ENCODE results near the gene ING5.

Gene ING5

DNA sequence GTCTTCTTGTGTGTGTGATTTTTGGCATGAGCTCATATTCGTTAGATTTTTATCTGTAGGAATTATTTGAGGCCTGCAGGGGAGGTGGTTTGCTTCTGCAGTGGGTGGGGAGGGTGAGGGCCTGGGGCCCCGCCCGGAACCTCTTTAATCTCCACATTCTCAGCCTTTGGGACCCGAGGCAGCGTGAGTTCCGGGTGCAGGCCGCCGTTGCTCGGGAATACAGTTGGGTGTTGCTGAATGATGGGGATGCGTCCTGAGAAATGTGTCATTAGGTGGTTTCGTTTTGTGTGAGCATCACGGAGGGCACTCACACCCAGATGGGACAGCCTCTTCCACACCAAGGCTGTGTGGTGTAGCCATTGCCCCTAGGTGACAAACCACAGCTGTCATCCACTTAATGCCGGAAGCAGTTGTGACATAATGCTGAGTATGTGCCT is 61.1 kb downstream of the ING5 start:
- no peak for DNase-seq

DNA sequence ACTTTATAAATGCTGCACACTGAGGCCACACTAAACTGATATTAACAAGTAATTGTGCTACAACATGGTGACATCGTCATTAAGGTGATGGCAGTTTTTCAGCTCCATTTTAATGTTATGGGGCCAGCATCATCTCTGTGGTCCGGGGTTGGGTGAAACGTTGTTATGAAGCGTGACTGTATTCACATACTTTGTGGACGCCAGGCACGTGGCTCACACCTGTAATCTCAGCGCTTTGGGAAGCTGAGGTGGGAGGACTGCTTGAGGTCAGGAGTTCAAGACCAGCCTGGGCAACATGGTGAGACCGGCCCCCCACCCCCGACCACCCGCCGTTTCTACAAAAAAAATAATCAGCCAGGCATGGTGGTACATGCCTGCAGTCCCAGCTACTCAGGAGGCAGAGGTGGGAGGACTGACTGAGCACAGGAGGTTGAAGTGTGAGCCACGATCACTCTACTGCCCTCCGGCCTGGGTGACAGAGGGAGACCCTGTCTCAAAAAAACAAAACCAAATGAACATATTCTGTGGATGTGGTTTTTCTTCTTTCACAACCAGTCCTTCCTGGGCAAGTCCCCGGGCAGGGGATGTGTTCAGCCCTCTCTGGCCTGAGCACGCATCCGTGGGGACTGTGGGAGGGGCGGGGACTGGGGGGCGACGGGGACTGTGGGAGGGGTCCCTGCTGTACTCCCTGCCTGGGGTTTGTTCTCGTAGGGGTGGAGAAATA is 61.9 kb downstream of the ING5 start:
- DNase-seq = no peak

DNA sequence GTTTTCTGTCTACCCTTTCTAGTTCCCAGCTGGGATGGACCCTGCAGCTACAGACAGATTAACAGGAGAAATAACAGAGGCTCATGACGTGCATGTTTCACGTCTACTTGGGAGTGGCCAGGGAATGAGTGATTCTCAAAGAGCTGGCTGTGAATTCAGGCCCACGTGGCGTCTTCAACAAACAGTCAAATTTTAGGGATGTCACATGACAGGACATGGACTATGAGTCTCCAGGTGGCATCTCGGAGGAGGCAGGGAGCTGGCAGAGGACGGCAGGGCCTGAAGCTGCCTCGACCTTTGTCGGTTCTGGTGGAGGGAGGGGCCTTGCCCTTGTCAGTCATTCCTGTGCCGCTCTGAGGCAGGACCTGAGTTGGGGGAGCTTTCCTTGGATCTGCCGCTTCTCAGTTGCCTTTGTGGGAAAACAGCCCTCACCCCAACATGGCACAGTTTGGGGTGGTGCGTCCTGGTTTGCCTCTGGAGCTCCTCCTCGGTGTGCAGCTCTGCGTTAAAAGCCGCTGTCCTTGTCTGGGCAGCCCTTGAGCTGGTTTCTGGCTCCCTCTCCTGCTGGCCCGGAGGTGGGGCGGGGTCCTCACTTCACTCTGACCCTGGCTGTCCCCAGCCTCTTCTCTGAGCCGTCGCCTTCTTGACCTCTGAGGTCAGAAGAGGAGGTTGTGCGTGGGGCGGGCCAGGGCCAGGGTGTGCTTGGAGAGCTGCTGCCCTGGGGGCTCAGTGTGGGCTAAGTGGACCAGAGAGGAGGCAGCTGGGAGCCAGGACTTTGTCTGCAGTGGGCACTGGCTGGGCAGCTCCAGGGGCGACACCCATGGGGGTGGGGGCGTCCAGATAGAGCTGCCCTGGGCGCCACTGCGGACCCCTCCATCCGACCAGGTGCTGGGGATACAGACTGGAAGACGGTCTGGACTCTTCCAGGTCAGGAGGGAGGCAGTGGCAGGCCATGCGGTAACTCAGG is 62.7 kb downstream of the ING5 start:
- DNase-seq = no peak

DNA sequence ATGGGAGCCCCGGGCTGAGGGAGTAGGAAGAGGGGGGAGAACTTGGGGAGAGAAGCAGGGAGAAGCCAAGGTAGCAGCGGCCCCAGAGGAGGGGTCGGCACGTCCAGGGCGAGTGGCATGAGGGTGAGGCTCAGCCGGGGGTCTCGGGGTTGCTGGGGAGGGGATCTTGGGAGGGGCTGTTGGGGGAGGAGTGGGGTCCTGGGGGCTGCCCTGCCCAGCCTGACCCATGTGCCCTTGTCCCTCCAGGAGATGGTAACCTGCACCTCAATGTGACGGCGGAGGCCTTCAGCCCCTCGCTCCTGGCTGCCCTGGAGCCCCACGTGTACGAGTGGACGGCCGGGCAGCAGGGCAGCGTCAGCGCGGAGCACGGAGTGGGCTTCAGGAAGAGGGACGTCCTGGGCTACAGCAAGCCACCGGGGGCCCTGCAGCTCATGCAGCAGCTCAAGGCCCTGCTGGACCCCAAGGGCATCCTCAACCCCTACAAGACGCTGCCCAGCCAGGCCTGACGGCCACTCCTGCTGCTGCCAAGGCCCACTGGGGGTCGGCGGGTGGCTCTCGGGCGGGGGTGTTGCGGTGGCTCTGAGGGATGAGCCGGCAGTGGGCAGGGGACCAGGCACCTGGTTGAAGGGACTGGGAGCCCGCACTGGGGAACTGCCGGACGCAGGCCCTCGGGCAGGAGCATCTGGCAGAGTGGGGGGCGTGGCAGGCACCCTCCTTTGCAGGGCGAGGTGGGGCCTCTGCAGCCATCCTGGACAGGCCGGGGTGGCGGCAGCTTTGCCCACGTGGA is 65.8 kb downstream of the ING5 start:
- DNase-seq = no peak

DNA sequence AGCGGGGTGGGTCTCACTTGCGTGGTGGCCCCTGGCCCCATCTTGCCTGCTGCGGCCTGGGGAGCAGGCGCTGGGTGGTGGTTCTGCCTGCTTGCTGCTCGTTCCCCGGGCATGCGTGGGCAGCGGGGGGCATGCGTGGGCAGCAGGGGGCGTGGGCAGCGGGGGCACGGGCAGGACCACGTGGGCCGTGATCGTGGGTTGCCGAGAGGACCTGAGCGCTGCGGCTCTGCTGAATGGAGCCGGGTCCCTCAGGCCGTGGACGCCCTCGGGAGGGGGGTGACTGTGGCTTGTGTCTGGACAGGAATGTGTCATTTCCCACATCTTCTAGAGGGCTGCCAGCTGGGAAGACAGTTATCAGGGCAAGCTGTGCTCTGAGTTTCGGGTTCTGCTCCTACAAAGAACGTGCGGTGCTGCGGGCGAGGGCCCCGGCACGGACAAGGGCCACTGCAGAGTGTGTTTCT is 66.4 kb downstream of the ING5 start:
- no peak for DNase-seq

DNA sequence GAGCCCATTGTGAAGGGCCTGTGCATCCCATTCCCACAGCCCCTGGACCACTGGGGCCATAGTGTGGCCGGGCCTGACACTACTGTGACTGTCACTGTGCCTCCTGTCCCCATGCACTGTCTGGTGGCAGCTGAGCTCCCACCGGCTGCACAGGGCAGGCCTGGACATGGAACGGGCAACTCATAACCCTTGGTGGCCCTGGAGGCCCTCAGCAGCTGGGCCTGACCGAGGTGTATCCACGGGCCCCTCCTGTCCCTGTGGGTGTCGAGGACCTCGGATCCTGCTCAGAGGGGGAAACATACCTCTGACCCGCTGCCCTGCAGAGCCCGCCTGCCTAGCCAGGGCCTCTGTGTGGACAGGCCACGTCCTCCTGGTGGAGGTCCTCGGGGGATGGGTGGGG is 67.0 kb downstream of the ING5 start:
- DNase-seq = no peak

DNA sequence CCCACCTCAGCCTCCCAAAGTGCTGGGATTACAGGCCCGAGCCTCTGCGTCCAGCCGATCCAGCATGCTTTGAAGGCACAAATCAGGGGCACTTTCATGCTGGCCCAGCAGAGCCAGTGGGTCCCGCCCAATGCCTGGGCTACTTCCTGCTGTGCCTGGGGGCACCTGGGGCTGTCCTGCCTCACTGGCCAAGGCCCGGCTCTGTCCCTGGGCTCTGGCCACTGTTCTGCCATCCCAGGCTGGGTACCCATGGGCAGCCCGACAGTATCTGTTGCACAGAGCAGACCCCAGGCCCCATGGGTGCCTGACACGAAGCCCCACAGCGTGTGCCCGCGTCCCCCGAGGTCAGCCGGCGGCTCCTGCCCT is 68.0 kb downstream of the ING5 start:
- no peak for DNase-seq

DNA sequence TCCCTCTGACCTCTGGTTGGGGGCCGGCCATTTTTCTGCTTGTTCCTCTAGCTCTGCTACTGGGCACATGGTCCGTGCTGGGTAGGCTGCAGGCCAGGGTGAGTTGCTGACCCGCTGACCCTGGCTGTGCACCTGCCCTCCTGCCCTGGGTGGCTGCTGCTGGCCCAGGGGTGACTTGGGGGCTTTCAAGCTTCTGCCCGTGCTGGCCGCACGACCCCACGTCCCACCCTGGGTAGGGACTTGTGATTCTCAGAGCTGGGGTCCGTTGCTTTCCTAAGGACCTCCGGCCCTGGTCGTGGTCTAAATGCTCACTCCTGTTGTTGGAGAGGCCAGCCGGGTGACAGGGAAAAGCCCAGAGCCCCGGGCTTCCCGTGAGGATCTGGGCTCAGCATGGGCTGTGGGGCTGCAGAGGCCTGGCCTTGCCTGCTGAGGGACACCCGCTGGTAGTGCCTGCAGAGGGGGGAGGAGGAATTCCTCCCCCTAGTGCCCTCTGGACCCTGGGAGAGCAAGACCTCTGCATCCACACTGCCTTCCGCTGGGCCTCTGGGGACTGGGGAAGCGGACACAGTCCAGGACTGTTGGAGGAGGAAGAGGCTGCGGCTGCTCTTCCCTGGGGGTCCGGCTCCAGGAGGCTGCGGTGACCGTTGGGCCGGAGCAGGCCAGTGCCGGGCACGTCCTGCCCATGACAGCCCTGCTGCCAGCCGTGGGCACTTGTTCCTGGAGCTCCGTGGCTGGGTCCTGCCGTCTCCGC is 68.5 kb downstream of the ING5 start:
- no peak for DNase-seq

DNA sequence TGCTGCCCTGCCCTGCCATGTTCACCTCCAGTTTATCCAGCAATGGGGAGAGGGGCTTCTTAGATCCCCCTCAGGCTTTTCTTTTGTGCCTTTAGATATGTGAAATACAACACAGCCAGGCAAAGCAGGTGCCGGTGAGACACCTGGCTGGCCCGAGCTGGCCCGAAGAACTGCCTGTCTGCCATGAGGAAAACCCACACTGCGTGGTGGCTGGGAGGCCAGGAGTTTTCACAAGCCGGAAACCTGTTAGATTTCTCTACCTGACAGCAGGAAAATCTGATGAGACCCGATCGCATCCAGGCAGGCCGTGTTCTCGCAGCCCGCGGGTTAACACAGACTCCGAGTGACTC is 69.1 kb downstream of the ING5 start:
- no peak for DNase-seq

DNA sequence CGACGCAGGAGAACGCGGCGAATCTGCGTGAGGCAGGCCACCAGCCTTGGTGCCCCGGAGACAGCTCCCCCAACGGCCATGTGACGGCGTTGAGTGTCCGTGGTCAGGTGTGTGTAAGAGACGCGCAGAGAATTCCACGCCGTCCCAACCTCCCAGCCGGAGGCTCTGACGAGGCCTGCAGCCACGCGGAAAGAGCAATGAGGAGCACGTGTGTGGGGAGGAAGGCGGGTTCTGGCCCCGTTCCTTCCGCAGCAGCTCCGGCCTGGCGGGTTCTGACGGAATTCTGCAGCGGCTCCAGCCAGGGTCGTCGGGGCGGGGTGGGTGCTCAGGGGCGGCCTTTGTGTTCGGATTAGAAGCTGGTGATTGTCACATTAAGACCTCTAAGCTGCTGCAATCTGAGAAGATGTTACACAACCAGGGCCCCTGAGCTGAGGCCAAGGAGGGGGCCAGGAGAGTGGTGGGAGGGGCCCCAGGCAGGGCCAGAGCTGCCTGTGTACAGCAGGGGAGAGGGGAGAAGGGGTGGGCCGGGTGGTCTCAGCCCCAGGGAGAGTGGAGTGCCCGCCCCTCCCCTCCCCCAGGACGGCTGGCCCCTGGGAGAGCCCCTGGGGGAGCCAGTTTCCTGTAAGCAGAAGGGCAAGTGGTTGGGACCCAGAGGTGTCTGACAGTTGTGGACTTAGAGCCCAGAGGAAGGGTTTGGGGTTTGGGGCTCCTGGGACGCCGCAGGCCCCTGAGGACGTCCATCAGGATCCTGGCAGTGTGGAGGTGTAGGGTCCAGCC is 69.6 kb downstream of the ING5 start:
- no peak for DNase-seq

DNA sequence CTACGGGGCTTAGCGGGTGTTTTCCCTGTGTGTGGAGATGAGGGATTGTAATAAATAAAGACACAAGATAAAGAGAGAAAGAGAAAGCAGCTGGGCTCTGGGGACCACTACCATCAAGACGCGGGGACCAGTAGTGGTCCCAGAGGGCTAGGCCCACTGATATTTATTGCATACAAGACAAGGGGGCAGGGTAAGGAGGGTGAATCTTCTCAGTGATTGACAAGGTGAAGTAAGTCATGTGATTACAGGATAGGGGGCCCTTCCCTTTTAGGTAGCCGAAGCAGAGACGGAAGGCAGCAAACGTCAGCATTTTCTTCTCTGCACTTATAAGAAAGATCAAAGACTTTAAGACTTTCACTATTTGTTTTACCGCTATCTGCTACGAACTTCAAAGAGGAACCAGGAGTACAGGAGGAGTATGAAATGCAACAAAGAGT is 70.2 kb downstream of the ING5 start:
- DNase-seq = no peak

DNA sequence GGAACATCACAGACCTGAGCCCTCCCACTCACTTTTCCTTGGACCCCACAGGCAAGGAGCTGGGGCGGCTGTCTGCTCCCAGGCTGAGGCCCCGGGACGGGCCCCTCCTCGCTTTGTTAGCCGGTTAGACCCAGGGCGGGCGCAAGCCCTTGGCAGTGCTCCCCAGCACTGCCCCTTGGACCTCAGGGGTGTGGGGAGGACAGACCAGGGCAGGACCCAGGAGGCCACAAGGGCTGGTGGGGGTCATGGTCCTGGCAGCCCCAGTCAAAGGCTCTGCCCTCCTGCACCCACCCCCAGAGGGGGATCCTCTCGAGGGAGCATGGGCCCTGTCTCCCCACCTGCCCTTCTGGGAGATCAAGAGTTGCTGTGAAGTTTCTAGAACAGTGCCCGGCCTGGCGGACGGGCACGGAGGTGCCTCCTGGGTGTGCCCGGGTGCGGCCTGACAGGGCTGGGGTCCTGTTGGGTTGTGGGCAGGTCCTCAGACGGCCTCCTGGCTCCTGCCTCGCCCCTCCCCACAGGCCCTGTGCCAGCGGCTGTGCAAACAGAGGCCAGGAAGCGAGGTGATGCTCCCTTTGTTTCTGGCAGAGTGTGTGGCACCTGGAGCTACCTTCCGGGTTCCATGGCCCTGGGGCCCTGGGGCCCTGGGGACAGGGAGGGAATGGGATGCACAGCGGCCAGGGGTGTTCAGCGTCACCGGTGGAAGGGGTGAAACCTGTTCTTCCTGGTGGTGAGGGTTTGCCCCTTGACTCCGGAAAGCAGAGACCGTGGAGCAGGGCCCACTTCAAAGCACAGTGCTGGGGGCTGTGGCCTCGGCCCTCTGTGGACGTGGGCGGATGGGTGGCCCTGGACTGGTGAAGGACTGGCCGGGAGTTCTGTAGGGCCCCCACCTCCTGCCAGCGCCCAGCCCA is 71.9 kb downstream of the ING5 start:
- no peak for DNase-seq

DNA sequence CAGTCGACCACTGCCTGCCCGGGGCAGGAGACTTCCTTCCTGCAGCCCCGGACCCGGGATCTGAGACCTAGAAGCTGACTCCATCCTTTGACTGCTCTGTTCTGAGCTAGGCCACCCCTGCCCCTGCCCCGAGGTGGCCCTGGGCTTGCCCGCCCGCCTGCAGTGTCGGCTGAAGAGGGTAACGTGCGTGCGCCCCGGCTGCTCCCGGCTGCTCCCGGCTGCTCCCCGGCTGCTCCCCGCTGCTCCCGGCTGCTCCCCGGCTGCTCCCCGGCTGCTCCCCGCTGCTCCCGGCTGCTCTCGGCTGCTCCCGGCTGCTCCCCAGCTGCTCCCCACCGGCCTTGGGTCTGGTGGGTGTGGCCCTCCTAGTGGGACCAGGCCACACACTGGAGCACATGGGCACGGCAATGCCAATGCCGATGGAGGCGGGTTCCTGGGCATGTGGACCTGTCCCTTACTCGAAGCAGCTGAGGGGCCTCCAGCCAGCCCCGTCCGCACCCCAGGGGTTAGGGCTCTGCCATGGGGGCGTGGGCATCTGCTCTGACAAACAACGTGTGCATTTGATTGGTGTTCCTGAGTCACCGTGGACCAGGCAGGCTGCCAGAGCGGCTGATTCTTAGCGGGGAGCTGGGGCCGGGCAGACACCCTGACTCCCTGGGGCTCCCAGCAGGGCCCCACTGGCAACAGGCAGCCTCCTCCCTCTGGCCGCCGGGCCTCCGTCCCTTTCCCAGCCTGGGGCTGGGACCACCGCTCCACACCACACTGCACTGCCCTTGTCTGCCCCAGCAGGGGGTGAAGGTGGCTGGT is 72.8 kb downstream of the ING5 start:
- peak; percentile 65 for DNase-seq

DNA sequence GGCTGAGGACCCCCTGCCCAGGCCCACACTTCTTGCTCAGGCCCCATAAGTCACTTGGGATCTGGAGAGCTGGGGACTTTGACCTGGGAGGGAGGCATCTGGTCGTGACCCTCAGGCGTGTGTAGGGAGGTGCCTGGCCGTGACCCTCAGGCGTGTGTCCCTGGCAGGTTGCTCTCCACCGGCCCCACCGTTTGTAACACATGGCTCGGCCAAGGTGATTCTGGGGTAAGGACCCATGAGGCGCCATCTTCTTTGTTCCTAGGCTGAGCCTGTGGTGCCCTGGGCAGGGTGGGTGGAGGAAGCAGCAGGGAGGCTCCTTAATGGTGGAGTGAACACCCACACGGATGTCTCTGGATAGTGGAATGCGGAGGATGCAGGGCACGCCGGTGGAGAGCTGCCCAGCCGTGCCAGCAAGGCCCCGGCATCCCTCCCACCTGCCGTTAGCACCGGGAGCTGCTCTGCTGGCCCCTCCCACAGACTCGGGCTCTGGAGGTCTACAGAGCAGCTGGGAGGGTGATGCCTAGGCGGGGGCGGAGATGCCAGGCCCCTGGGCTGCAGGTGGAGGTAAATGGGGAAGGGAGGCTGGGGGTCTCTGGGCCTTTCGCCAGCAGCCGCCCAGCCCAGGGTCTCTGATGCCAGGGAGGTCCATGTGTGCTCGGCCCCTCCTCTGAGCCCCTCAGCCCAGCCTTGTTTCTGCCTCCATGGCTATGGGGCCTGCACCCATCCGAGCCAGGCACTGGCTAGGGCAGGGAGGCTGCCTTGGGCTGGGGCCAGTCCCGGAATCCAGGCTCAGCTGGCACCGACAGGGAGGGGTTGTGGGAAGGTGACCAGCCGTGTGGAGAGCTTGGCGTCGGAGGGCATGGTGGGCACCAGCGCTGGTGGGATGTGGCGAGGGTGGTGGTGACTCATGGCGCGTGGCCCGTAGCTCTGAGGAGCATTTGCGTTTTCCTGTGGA is 73.7 kb downstream of the ING5 start:
- DNase-seq = no peak

DNA sequence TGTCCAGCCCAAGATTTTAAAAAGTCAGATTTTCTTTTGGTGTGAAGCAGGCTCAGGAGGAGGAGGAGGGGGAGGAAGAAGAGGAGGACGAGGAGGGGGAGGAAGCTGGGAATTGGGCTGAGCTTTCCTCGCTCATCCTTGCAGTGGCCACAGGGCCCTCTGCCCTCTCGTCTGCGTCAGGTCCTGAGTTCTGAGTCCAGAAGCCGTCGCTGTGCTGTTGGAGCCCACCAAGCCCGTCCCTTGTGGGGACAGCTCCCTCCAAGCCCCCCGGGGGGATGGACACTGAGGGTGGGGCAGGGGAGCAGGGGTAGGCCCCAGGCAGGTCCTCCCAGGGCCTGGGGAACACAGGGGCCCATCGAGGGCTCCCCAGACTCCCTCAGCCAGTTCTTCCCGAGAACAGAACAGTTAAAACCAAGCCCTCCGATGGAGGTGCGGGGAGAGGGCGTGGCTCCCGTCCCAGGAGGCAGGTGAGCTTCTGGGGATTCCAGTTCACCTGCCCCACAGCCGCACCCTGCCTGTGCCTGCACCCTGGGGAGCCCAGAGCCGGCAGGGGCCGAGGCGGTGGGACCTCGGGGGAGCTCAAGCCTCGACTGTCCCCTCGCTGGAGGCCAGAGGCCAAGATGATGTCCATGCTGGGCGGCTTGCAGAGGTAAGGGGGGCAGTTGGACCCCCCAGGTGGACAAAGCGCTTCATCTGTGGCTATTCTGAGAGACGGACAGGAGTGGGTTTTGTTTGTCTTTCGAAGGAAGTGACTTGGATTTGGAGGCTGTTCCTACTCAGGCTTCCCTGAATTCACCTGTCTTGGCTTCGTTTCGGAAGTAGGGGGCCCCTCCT is 74.7 kb downstream of the ING5 start, which contains the start of gene GAL3ST2:
Gene GAL3ST2, plus strand, starts transcription at position 487 of the 834 bp plus-strand sequence. Its CDS starts 134 bp downstream, at position 621.
- no peak for DNase-seq

DNA sequence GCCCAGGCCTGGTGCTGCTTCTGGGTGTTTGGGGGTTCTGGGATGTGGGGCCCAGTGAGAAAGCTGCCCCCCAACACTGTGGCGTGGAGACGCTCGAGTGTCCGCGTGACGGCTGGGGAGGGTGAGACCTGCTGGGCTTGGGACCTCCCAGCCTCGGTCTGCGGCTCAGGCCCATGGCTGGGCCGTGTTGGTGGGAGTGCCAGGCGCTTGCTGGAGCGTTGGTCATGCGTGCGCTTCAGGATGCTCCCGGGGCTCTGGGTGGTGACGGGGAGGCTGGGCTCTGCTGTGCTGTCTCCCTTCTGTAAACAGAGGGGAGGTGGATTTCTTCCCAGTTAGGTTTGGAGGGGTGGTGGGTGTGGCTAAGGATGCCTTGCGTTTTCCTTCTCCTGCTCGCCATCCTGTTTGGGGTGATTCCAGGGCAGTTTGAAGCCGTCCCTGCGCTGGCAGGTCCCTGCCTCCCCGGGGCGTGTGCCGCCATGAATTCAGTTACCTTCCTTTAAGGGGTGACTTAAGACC is 75.4 kb downstream of the ING5 start:
- no peak for DNase-seq
